SK-N-SH (cell line): Measurements from ENCODE around the gene FERMT2. TPM values are rescaled to one million over a fixed set of nuclear protein-coding genes. Genes with fewer than 3 reads are reported as not detected.

Experiments
- CTCF ChIA-PET: fragments of 300-600, 350-600 bp; formaldehyde crosslinking; extraction: SDS; loops from one replicate; lab custom pipeline; 2021; lab: Yijun Ruan, JAX
- POLR2A ChIA-PET: fragments of 350-600 bp; sonication (Branson Sonifier 250); formaldehyde crosslinking; extraction: SDS; loops from one replicate; lab custom pipeline; 2020; ENCODE audit warnings: antibody characterized with exemption, inconsistent platforms; lab: Yijun Ruan, JAX
- DNase-seq: peaks from one replicate; pipeline ENCODE4 v3.0.0; 2012
- H2AFZ ChIP-seq: fragments of 200-600 bp; sonication (generic); 2 replicates; pipeline ENCODE4 v1.8.1; 2016; ENCODE audit warnings: antibody characterized with exemption, mild to moderate bottlenecking, low read depth
- H3F3A ChIP-seq: fragments of 200-600 bp; sonication (generic); replicated peaks from 2 replicates; pipeline ENCODE3; 2016; ENCODE audit warnings: antibody characterized with exemption, mild to moderate bottlenecking; ENCODE audit not compliant: insufficient read depth
- H3K27ac ChIP-seq, 2 experiments: fragments of 200-500 bp in 1 of 2; fragments of 200-600 bp in 1 of 2; sonication (Bioruptor generic) in 1 of 2; sonication (generic), shearing (Covaris generic) in 1 of 2; 2 replicates each; pipeline versions ENCODE4 v1.5.1 to v1.6.1; 2014 to 2016; ENCODE audit warnings: low read depth in 2 of 2, inconsistent platforms in 1 of 2, low read length in 1 of 2, mild to moderate bottlenecking in 1 of 2, mixed read lengths in 1 of 2
- H3K27me3 ChIP-seq: fragments of 200-600 bp; sonication (generic), shearing (Covaris generic); 2 replicates; pipeline ENCODE4 v1.6.1; 2016; ENCODE audit warnings: mixed run types; ENCODE audit not compliant: insufficient read depth
- H3K36me3 ChIP-seq, 2 experiments: fragments of 200-500 bp in 1 of 2; fragments of 200-600 bp in 1 of 2; sonication (Bioruptor generic) in 1 of 2; sonication (generic) in 1 of 2; replicated peaks in 1 of 2; 2 replicates each; pipeline versions ENCODE3 to v1.5.1; 2014 to 2016; ENCODE audit warnings: low read length in 1 of 2, mild to moderate bottlenecking in 1 of 2; ENCODE audit not compliant: insufficient read depth in 2 of 2, control insufficient read depth in 1 of 2
- H3K4me1 ChIP-seq, 2 experiments: fragments of 200-500 bp in 1 of 2; fragments of 200-600 bp in 1 of 2; sonication (Bioruptor generic) in 1 of 2; sonication (generic), shearing (Covaris generic) in 1 of 2; 2 replicates each; pipeline versions ENCODE4 v1.5.1 to v1.6.1; 2014 to 2016; ENCODE audit warnings: low read depth in 1 of 2, low read length in 1 of 2, mixed run types in 1 of 2; ENCODE audit not compliant: insufficient read depth in 2 of 2, control insufficient read depth in 1 of 2
- H3K4me2 ChIP-seq: fragments of 200-600 bp; sonication (generic), shearing (Covaris generic); 2 replicates; pipeline ENCODE4 v1.6.1; 2017; ENCODE audit warnings: mixed run types
- H3K4me3 ChIP-seq, 2 experiments: fragments of 200-500 bp in 1 of 2; fragments of 200-600 bp in 1 of 2; sonication (Bioruptor generic) in 1 of 2; sonication (generic), shearing (Covaris generic) in 1 of 2; 2 replicates each; pipeline versions ENCODE4 v1.5.1 to v1.8.1; 2014 to 2016; ENCODE audit warnings: low read depth in 2 of 2, inconsistent platforms in 1 of 2, low read length in 1 of 2, mild to moderate bottlenecking in 1 of 2, mixed read lengths in 1 of 2, moderate library complexity in 1 of 2
- H3K79me2 ChIP-seq: fragments of 200-600 bp; sonication (generic); 2 replicates; pipeline ENCODE4 v1.8.1; 2017; ENCODE audit warnings: mild to moderate bottlenecking; ENCODE audit not compliant: insufficient read depth
- H3K9ac ChIP-seq: fragments of 200-600 bp; sonication (generic); 2 replicates; pipeline ENCODE4 v1.6.1; 2017; ENCODE audit warnings: mixed run types
- H3K9me2 ChIP-seq: fragments of 200-600 bp; sonication (generic); 2 replicates; pipeline ENCODE4 v1.6.1; 2017; ENCODE audit warnings: mixed run types
- H3K9me3 ChIP-seq: fragments of 200-600 bp; sonication (generic); 2 replicates; pipeline ENCODE4 v1.6.1; 2017; ENCODE audit warnings: mixed run types, mild to moderate bottlenecking, moderate library complexity
- H4K20me1 ChIP-seq: fragments of 200-600 bp; sonication (generic); 2 replicates; pipeline ENCODE4 v1.6.1; 2017; ENCODE audit warnings: mild to moderate bottlenecking, mixed run types; ENCODE audit not compliant: insufficient read depth
- ELF1 ChIP-seq: IDR thresholded peaks from 2 replicates; pipeline ENCODE4 v1.4.0; 2012
- EP300 ChIP-seq, 2 experiments: IDR thresholded peaks; 2 replicates each; pipeline versions ENCODE4 v1.4.0 to v1.6.1; 2012; ENCODE audit warnings: borderline replicate concordance in 1 of 2, low read depth in 1 of 2, low read length in 1 of 2
- FOXM1 ChIP-seq: IDR thresholded peaks from 2 replicates; pipeline ENCODE4 v1.4.0; 2012; ENCODE audit warnings: low read depth, mild to moderate bottlenecking
- MXI1 ChIP-seq: IDR thresholded peaks from 2 replicates; pipeline ENCODE4 v1.6.1; 2012; ENCODE audit warnings: mild to moderate bottlenecking, low read depth, low read length, improper control_type of control experiment
- NRF1 ChIP-seq: IDR thresholded peaks from 2 replicates; pipeline ENCODE4 v1.6.1; 2012; ENCODE audit warnings: low read depth, mild to moderate bottlenecking, low read length
- RAD21 ChIP-seq: IDR thresholded peaks from 2 replicates; pipeline ENCODE4 v1.6.1; 2012; ENCODE audit warnings: mild to moderate bottlenecking, low read length
- RCOR1 ChIP-seq: fragments of 150-350 bp; IDR thresholded peaks from 2 replicates; pipeline ENCODE4 v1.6.1; 2017; ENCODE audit warnings: antibody characterized with exemption, low read length
- WGBS: methylation state at CpG from one replicate; pipeline ENCODE4 v1.1.6; 2017; ENCODE audit warnings: low lambda C conversion rate; 5-methylcytosine and 5-hydroxymethylcytosine counted together
- polyA plus RNA-seq, 3 experiments: library from polyadenylated mRNA; depleted of rRNA; stranded (reverse); fragments of >200 nt; gene quantifications; 2 replicates each; pipeline ENCODE4 v1.2.3, GENCODE V29; 2012
- TF ChIP-seq, protein P1 (sequence below): fragments of 150-350 bp; IDR thresholded peaks from 2 replicates; pipeline ENCODE4 v1.6.1; 2017; ENCODE audit warnings: antibody characterized with exemption, low read length, low read depth, borderline replicate concordance
- TF ChIP-seq, protein P2 (sequence below): fragments of 150-350 bp; IDR thresholded peaks from 2 replicates; pipeline ENCODE4 v1.6.1; 2016; ENCODE audit warnings: mild to moderate bottlenecking, low read depth, low read length
- TF ChIP-seq, protein P3 (sequence below): IDR thresholded peaks from 2 replicates; pipeline ENCODE4 v1.4.0; 2012; ENCODE audit warnings: low read depth, borderline replicate concordance

Gene FERMT2
- polyA plus RNA-seq, 1 of the 3 experiments (the other 2 are of a cell fraction), result 40.1 TPM

DNA sequence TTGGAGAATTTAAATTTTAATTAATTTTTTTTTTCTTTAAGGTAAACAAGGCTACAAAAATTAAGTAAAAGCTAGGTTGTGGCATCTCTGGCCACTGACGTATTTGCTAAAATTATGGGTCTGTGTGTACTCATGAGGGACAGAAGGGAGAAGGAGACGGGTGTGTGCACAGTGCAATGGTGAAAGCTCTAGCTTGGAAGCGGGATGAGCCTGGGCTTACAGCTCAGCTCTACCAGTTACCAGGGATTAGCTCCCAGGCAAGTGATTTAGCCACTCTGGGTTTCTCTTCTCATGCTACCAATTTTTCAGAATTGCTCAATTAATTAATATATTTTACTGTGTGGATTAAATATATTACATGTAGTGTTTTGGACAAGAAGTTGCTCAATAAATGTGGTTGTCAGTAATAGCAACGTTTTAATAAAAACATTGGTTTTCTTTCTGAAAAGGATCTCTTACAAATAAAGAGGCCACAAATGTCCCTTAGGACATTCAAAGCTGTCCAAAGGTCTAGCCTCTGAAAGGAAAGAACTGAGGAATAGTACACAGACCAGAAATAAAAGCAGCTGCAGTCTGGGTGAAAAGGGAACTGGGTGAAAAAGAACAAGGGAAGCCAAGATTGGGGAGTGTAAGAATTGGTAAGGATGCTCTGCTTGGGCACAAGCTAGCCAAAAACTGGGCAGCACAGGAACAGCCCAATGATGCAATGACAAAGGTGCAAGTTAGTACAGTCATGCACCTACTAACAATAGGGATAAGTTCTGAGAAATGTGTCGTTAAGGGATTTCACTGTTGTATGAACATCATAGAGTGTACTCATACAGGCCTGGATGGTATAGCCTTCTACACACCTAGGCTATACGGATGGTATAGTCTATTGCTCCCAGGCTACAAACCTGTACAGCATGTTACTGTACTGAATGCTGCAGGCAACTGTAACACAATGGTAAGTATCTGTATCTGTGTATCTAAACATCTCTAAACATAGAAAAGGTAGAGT, 61.7 kb downstream of the FERMT2 start:
- no peak overlapping the region for H3K4me3 ChIP-seq
- H2AFZ ChIP-seq, result no peak overlapping the region
- TF ChIP-seq, protein P1, sequence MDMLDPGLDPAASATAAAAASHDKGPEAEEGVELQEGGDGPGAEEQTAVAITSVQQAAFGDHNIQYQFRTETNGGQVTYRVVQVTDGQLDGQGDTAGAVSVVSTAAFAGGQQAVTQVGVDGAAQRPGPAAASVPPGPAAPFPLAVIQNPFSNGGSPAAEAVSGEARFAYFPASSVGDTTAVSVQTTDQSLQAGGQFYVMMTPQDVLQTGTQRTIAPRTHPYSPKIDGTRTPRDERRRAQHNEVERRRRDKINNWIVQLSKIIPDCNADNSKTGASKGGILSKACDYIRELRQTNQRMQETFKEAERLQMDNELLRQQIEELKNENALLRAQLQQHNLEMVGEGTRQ, result no peak
- TF ChIP-seq RCOR1, result no peak
- no peak for TF ChIP-seq MXI1
- TF ChIP-seq, protein P2, sequence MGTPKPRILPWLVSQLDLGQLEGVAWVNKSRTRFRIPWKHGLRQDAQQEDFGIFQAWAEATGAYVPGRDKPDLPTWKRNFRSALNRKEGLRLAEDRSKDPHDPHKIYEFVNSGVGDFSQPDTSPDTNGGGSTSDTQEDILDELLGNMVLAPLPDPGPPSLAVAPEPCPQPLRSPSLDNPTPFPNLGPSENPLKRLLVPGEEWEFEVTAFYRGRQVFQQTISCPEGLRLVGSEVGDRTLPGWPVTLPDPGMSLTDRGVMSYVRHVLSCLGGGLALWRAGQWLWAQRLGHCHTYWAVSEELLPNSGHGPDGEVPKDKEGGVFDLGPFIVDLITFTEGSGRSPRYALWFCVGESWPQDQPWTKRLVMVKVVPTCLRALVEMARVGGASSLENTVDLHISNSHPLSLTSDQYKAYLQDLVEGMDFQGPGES, result no peak
- no peak for TF ChIP-seq NRF1
- ChIA-PET POLR2A (no interaction called here), CTCF (interaction anchor here (0.8 to 1.2 kb wide), 2 partner anchors 9 to 10 kb away, joined by 3 read pairs; no protein-coding TSS in a partner anchor)
- H3K4me2 ChIP-seq, result no peak overlapping the region
- no peaks in the 10 kb centered on the region for H3K9me2 ChIP-seq
- WGBS, result 92% methylated on average over 6 of the region's 6 CpGs
- DNase-seq, result no peak
- peaks cover 100% of the 10 kb centered on the region for H3K79me2 ChIP-seq
- H3F3A ChIP-seq, result peaks cover 26% of the 10 kb centered on the region
- peaks cover 11% of the 10 kb centered on the region for H4K20me1 ChIP-seq
- H3K36me3 ChIP-seq, result peaks cover 12 to 68% of the 10 kb centered on the region in 2 experiments
- H3K27me3 ChIP-seq, result no peaks in the 10 kb centered on the region
- H3K9ac ChIP-seq, result no peak overlapping the region
- no peaks in the 10 kb centered on the region for H3K9me3 ChIP-seq
- H3K27ac ChIP-seq, result no peak overlapping the region
- H3K4me1 ChIP-seq, result peaks cover 0 to 2% of the 10 kb centered on the region in 2 experiments; a peak in 2 of 4 replicates

DNA sequence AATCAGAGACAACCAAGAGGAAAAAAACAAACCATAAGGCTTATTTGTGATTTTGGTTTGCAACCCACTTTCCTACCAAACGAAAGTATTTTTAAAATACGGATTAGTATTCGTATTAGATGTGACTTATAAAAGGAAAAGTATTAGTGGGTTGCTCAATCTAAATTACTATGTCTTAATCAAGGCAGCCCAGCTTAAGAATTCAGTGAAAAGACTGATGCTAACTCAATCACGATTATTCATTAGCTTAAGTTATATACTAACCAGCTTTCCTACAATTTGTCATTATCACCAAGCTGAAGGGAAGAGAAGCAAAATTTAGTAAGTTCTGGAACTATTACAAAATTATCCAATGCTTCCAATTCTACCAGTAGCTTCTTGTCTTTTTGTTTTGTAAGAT, 62.7 kb downstream of the FERMT2 start:
- no peak for DNase-seq
- no peak overlapping the region for H3K4me2 ChIP-seq
- peaks cover 0 to 2% of the 10 kb centered on the region in 2 experiments; a peak in 2 of 4 replicates for H3K4me1 ChIP-seq
- TF ChIP-seq RAD21, result no peak
- no peak for TF ChIP-seq FOXM1
- TF ChIP-seq, protein P3, sequence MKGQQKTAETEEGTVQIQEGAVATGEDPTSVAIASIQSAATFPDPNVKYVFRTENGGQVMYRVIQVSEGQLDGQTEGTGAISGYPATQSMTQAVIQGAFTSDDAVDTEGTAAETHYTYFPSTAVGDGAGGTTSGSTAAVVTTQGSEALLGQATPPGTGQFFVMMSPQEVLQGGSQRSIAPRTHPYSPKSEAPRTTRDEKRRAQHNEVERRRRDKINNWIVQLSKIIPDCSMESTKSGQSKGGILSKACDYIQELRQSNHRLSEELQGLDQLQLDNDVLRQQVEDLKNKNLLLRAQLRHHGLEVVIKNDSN, result no peak
- no peak for TF ChIP-seq EP300 (IDR thresholded peaks at IDR 0.05; ENCODE audit: borderline replicate concordance in 1 of 2, low read depth in 1 of 2, low read length in 1 of 2)
- TF ChIP-seq ELF1, result no peak
- no peak overlapping the region for H2AFZ ChIP-seq
- H3F3A ChIP-seq, result peaks cover 24% of the 10 kb centered on the region
- ChIA-PET POLR2A (no interaction called here), CTCF (interaction anchor here (1.2 kb wide), 1 partner anchor 11 kb away, joined by 3 read pairs; no protein-coding TSS in a partner anchor)
- H3K4me3 ChIP-seq, result no peak overlapping the region
- H3K27ac ChIP-seq, result no peak overlapping the region
- H3K9me3 ChIP-seq, result no peaks in the 10 kb centered on the region
- H3K36me3 ChIP-seq, result peaks cover 14 to 68% of the 10 kb centered on the region in 2 experiments
- H3K79me2 ChIP-seq, result peaks cover 100% of the 10 kb centered on the region
- WGBS, result 97% methylated on average over 4 of the region's 4 CpGs
- H4K20me1 ChIP-seq, result peaks cover 4% of the 10 kb centered on the region; the same call in 1 of the 2 replicates
- H3K9me2 ChIP-seq, result no peaks in the 10 kb centered on the region
- no peak overlapping the region for H3K9ac ChIP-seq
- no peaks in the 10 kb centered on the region for H3K27me3 ChIP-seq
